HepG2 (cell line): ENCODE measurements around the gene ARFGAP3.

Experiments used
- NCOR1 ChIP-seq: fragments of 200-600 bp; sonication (generic); IDR thresholded peaks from 2 replicates; pipeline ENCODE4 v1.7.0; 2017; ENCODE audit warnings: antibody characterized with exemption, low read length, borderline replicate concordance
- NR2C2 ChIP-seq: sonication (generic); formaldehyde crosslinking; IDR thresholded peaks from 2 replicates; pipeline ENCODE4 v1.4.0; 2020; ENCODE audit warnings: missing genetic modification reagents, mild to moderate bottlenecking, moderate library complexity, borderline replicate concordance
- RAD21 ChIP-seq: fragments of 450-650 bp; formaldehyde crosslinking; IDR thresholded peaks from 2 replicates; pipeline ENCODE4 v1.5.0; 2020; ENCODE audit warnings: mild to moderate bottlenecking
- SIN3B ChIP-seq: fragments of 150-350 bp; IDR thresholded peaks from 2 replicates; pipeline ENCODE4 v1.6.1; 2014; ENCODE audit warnings: low read length
- ZNF431 ChIP-seq: sonication (generic); formaldehyde crosslinking; IDR thresholded peaks from 2 replicates; pipeline ENCODE4 v1.9.0; 2022; ENCODE audit warnings: missing genetic modification reagents, low read depth, mild to moderate bottlenecking, borderline replicate concordance
- TF ChIP-seq, protein P1 (sequence below): sonication (generic); formaldehyde crosslinking; IDR thresholded peaks from 2 replicates; pipeline ENCODE4 v1.5.0; 2020; ENCODE audit warnings: missing genetic modification reagents
- TF ChIP-seq, protein P2 (sequence below): sonication (generic); formaldehyde crosslinking; IDR thresholded peaks from 2 replicates; pipeline ENCODE4 v1.5.0; 2020; ENCODE audit warnings: mild to moderate bottlenecking, missing genetic modification reagents, moderate library complexity
- TF ChIP-seq, protein P3 (sequence below), 2 experiments: IDR thresholded peaks; 2 replicates each; pipeline ENCODE4 v1.6.1; 2011 to 2012; ENCODE audit warnings: low read length in 2 of 2, borderline replicate concordance in 1 of 2, low read depth in 1 of 2, mild to moderate bottlenecking in 1 of 2, moderate library complexity in 1 of 2

DNA sequence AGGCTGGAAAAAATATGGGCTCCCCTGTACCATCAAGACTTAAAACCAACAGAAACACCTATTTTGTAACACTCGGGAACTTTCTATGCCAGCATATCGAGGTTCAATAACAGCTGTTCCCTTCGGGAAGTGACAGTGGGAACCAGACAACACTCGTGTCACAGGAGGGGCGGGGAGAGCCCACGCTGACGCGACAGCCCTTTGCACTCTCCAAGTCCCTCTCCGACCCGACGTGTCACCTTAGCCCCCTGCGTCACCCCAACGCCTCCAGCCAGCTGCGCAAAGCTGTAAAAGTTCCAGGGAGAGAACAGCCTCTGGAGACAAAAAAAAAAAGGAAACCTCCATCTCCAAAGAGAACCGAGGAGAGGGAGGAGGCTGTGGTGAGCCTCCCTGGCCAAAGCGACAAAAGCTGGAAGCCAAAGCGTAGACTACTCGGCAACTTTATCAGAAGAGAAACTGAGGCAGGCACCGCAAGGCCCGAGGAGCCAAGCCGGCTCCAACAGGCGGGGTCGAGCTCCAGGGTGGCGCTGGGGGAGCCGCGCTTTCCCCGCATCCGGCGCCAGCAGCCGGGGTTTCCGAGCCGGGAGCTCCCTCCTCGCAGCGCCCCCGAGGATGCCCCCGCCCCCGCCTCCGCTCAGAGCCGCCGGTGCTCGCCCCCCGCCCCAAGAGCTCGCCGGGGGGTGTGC is 751 bp downstream of the ARFGAP3 start:
- no peak for TF ChIP-seq RAD21 (CRISPR knock-in tag)
- no peak for TF ChIP-seq SIN3B
- TF ChIP-seq, protein P1, sequence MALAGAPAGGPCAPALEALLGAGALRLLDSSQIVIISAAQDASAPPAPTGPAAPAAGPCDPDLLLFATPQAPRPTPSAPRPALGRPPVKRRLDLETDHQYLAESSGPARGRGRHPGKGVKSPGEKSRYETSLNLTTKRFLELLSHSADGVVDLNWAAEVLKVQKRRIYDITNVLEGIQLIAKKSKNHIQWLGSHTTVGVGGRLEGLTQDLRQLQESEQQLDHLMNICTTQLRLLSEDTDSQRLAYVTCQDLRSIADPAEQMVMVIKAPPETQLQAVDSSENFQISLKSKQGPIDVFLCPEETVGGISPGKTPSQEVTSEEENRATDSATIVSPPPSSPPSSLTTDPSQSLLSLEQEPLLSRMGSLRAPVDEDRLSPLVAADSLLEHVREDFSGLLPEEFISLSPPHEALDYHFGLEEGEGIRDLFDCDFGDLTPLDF = no peak
- TF ChIP-seq, protein P2, sequence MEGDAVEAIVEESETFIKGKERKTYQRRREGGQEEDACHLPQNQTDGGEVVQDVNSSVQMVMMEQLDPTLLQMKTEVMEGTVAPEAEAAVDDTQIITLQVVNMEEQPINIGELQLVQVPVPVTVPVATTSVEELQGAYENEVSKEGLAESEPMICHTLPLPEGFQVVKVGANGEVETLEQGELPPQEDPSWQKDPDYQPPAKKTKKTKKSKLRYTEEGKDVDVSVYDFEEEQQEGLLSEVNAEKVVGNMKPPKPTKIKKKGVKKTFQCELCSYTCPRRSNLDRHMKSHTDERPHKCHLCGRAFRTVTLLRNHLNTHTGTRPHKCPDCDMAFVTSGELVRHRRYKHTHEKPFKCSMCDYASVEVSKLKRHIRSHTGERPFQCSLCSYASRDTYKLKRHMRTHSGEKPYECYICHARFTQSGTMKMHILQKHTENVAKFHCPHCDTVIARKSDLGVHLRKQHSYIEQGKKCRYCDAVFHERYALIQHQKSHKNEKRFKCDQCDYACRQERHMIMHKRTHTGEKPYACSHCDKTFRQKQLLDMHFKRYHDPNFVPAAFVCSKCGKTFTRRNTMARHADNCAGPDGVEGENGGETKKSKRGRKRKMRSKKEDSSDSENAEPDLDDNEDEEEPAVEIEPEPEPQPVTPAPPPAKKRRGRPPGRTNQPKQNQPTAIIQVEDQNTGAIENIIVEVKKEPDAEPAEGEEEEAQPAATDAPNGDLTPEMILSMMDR (CRISPR knock-in tag) = no peak
- no peak for TF ChIP-seq ZNF431 (CRISPR knock-in tag)
- TF ChIP-seq NCOR1 = no peak
- TF ChIP-seq NR2C2 (CRISPR knock-in tag) = no peak
- TF ChIP-seq, protein P3, sequence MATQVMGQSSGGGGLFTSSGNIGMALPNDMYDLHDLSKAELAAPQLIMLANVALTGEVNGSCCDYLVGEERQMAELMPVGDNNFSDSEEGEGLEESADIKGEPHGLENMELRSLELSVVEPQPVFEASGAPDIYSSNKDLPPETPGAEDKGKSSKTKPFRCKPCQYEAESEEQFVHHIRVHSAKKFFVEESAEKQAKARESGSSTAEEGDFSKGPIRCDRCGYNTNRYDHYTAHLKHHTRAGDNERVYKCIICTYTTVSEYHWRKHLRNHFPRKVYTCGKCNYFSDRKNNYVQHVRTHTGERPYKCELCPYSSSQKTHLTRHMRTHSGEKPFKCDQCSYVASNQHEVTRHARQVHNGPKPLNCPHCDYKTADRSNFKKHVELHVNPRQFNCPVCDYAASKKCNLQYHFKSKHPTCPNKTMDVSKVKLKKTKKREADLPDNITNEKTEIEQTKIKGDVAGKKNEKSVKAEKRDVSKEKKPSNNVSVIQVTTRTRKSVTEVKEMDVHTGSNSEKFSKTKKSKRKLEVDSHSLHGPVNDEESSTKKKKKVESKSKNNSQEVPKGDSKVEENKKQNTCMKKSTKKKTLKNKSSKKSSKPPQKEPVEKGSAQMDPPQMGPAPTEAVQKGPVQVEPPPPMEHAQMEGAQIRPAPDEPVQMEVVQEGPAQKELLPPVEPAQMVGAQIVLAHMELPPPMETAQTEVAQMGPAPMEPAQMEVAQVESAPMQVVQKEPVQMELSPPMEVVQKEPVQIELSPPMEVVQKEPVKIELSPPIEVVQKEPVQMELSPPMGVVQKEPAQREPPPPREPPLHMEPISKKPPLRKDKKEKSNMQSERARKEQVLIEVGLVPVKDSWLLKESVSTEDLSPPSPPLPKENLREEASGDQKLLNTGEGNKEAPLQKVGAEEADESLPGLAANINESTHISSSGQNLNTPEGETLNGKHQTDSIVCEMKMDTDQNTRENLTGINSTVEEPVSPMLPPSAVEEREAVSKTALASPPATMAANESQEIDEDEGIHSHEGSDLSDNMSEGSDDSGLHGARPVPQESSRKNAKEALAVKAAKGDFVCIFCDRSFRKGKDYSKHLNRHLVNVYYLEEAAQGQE (IDR thresholded peaks at IDR 0.05; ENCODE audit: borderline replicate concordance in 1 of 2, low read depth in 1 of 2, low read length in 2 of 2) = 0 out of 4 replicates have a peak, but pooled peaks of 1 of the 2 experiments have one; percentile 13
